Mammary epithelial cell (primary cell): ENCODE results near the gene ACP3.

Experiments used
- CTCF ChIP-seq, 2 donors: IDR thresholded peaks in 1 of 2; conservative IDR thresholded peaks in 1 of 2; 2 replicates each; pipeline ENCODE4 v1.5.1; 2011 to 2012; ENCODE audit warnings: inconsistent platforms in 2 of 2, low read length in 2 of 2, mild to moderate bottlenecking in 2 of 2, control low read depth in 1 of 2, low read depth in 1 of 2; ENCODE audit not compliant: insufficient read depth in 1 of 2; ENCODE audit errors: extremely low read depth in 1 of 2
- EZH2 ChIP-seq: IDR thresholded peaks from 2 replicates; pipeline ENCODE4 v1.6.1; 2012; ENCODE audit warnings: low read length, inconsistent platforms, borderline replicate concordance

- peak; percentile 11 to 50 for TF ChIP-seq CTCF (conservative IDR thresholded peaks at IDR 0.05 in 1 of 2, IDR thresholded peaks at IDR 0.05 in 1 of 2; ENCODE audit: extremely low read depth in 1 of 2, insufficient read depth in 1 of 2, low read depth in 1 of 2, low read length in 2 of 2)
- TF ChIP-seq EZH2, result no peak
These were observed 48.3 kb upstream of the ACP3 start for GRCh38 chr3:132268956-132269355.
